ENCODE results near the gene ESR1.

ESR1 gene

DNA sequence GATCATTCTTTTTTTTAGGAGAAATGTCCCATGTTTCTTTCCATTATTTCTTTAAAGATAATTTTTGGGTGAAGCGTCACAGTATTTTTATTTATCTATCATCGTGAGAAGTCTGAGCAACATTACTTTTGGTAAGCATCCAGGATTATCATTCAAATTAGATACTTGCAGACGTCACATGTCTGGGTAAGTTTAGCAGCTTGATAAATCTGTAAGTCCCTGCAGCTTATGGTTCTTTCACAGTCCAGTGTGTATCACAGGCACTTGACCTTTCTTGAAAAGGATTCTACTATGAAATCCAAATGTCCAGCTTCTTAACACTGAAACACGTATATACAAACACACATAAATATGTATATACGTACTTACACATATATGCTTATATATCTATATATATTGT, 359.4 kb downstream of the ESR1 start:
- Histone ChIP-seq H2BK15ac (replicated peaks; ENCODE audit: low read depth) (no peak overlapping the region), H3K4me2 (ENCODE audit: low read length) (no peak overlapping the region), H3K36me3 (ENCODE audit: control insufficient read depth, insufficient read depth, low read length) (no peaks in the 10 kb centered on the region), H3K4me1 (ENCODE audit: control insufficient read depth, low read depth, low read length) (peaks cover 2% of the 10 kb centered on the region), H3K79me2 (ENCODE audit: control insufficient read depth, insufficient read depth, low read length) (no peaks in the 10 kb centered on the region), H4K8ac (ENCODE audit: low read depth, low read length) (no peak overlapping the region), H2BK5ac (ENCODE audit: low read length) (no peak overlapping the region), H3K9ac (ENCODE audit: low read length) (no peak overlapping the region), H4K5ac (ENCODE audit: low read length) (no peak overlapping the region), H3K79me1 (ENCODE audit: low read length) (no peaks in the 10 kb centered on the region), H3K18ac (ENCODE audit: low read length) (no peak overlapping the region), H3K4ac (ENCODE audit: low read depth, low read length) (no peak overlapping the region), H3K23ac (ENCODE audit: low read length) (no peak overlapping the region), H3K27me3 (ENCODE audit: insufficient read depth, low read length, poor library complexity) (no peaks in the 10 kb centered on the region), H3K27ac (ENCODE audit: low read depth, low read length) (no peak overlapping the region), H3K4me3 (ENCODE audit: low read length) (no peak overlapping the region), H3K56ac (ENCODE audit: low read length) (no peak overlapping the region), H2BK120ac (ENCODE audit: low read depth, low read length) (no peak overlapping the region), H2AK5ac (ENCODE audit: low read length) (no peak overlapping the region)
- no CpG with 5 or more reads among the region's 5 CpGs for WGBS (ENCODE audit: extremely low coverage, insufficient coverage, low lambda C conversion rate)
- no peak for DNase-seq

DNA sequence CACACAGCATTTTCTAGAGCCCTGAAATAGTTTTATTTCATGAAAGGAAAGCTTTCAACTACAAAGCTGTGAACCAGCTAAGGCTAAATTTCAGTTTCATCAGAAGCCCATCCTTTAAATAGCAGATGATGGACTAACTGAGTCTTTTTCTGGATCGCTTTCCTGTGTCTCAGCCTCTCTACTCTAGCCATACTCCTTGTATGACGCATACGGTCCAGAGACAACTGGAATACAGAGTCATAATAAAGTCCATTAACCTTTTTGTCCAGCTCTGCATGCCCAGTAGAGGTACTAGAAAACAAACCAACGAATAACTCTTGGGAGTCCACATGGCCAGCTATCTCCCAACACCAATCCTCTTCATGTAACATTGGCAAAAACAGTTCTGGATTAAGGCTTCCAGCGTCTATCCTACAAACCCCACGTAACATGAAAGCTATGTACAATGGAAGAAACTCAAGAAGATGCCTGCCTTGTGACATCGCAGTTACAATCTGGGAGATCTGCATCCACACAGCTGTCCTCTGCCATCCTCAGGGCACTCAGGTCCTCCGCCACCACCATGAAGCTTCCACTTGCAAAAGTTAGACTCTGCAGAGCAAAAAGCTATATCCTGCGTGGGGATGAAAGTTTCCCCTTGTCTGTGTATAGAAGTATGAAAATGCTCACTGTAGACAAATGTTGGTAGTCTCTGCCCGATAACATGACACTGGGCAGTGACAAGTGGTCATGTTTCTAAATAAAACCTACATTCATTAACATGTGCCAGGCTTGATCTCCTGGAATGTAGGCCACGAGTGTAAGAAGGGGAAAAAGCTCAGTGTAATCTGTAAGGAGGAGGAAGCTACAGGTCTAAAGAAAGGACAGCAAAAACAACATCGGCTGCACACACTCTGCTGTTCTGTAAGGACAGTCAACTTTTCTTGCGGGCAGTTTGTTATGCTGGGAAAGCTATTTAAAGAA, 360.4 kb downstream of the ESR1 start:
- peaks cover 2% of the 10 kb centered on the region for H3K4me1 ChIP-seq (ENCODE audit: control insufficient read depth, low read depth, low read length)
- no peaks in the 10 kb centered on the region for H3K79me2 ChIP-seq (ENCODE audit: control insufficient read depth, insufficient read depth, low read length)
- no peak overlapping the region for H3K9ac ChIP-seq (ENCODE audit: low read length)
- no peak overlapping the region for H3K18ac ChIP-seq (ENCODE audit: low read length)
- H4K5ac ChIP-seq (ENCODE audit: low read length), result no peak overlapping the region
- H3K27ac ChIP-seq (ENCODE audit: low read depth, low read length), result no peak overlapping the region
- no peak overlapping the region for H3K4me3 ChIP-seq (ENCODE audit: low read length)
- H3K79me1 ChIP-seq (ENCODE audit: low read length), result no peaks in the 10 kb centered on the region
- H3K56ac ChIP-seq (ENCODE audit: low read length), result no peak overlapping the region
- no peaks in the 10 kb centered on the region for H3K36me3 ChIP-seq (ENCODE audit: control insufficient read depth, insufficient read depth, low read length)
- H2BK5ac ChIP-seq (ENCODE audit: low read length), result no peak overlapping the region
- no peak overlapping the region for H3K4me2 ChIP-seq (ENCODE audit: low read length)
- H2AK5ac ChIP-seq (ENCODE audit: low read length), result no peak overlapping the region
- H3K4ac ChIP-seq (ENCODE audit: low read depth, low read length), result no peak overlapping the region
- no peak overlapping the region for H2BK15ac ChIP-seq (replicated peaks; ENCODE audit: low read depth)
- no peaks in the 10 kb centered on the region for H3K27me3 ChIP-seq (ENCODE audit: insufficient read depth, low read length, poor library complexity)
- no peak overlapping the region for H3K23ac ChIP-seq (ENCODE audit: low read length)
- DNase-seq, result no peak
- no peak overlapping the region for H2BK120ac ChIP-seq (ENCODE audit: low read depth, low read length)
- H4K8ac ChIP-seq (ENCODE audit: low read depth, low read length), result no peak overlapping the region
- no CpG with 5 or more reads among the region's 13 CpGs for WGBS (ENCODE audit: extremely low coverage, insufficient coverage, low lambda C conversion rate)

DNA sequence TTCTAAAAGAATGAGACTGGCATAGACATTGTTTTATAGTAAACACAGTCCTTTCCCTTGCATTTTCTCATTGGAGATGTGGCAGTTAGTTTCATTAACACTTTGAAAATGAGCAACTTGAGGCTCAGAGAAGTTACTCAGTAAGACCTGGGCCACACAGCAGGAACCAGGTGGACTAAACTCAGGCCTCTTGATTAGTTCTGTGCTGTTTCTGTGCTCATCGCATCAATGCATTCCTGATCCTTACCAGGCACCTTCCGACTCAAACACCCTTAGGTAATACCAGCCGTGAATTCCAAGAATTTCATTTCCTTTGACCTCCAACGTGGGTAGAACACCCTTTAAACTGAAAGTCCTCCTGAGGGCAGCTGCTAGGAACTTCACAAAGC, 362.8 kb downstream of the ESR1 start:
- H4K8ac ChIP-seq (ENCODE audit: low read depth, low read length), result no peak overlapping the region
- H3K23ac ChIP-seq (ENCODE audit: low read length), result no peak overlapping the region
- no peak overlapping the region for H3K4me2 ChIP-seq (ENCODE audit: low read length)
- H3K9ac ChIP-seq (ENCODE audit: low read length), result no peak overlapping the region
- no peak overlapping the region for H3K4ac ChIP-seq (ENCODE audit: low read depth, low read length)
- no peak overlapping the region for H4K5ac ChIP-seq (ENCODE audit: low read length)
- H3K27me3 ChIP-seq (ENCODE audit: insufficient read depth, low read length, poor library complexity), result no peaks in the 10 kb centered on the region
- H3K18ac ChIP-seq (ENCODE audit: low read length), result no peak overlapping the region
- no peak overlapping the region for H3K27ac ChIP-seq (ENCODE audit: low read depth, low read length)
- no peak overlapping the region for H3K56ac ChIP-seq (ENCODE audit: low read length)
- no CpG with 5 or more reads among the region's 4 CpGs for WGBS (ENCODE audit: extremely low coverage, insufficient coverage, low lambda C conversion rate)
- H3K79me2 ChIP-seq (ENCODE audit: control insufficient read depth, insufficient read depth, low read length), result no peaks in the 10 kb centered on the region
- no peak overlapping the region for H2BK5ac ChIP-seq (ENCODE audit: low read length)
- no peak overlapping the region for H2AK5ac ChIP-seq (ENCODE audit: low read length)
- peaks cover 4% of the 10 kb centered on the region for H3K4me1 ChIP-seq (ENCODE audit: control insufficient read depth, low read depth, low read length)
- H3K4me3 ChIP-seq (ENCODE audit: low read length), result no peak overlapping the region
- no peak overlapping the region for H2BK15ac ChIP-seq (replicated peaks; ENCODE audit: low read depth)
- H2BK120ac ChIP-seq (ENCODE audit: low read depth, low read length), result no peak overlapping the region
- H3K79me1 ChIP-seq (ENCODE audit: low read length), result no peaks in the 10 kb centered on the region
- H3K36me3 ChIP-seq (ENCODE audit: control insufficient read depth, insufficient read depth, low read length), result no peaks in the 10 kb centered on the region
- peak; percentile 38 for DNase-seq

DNA sequence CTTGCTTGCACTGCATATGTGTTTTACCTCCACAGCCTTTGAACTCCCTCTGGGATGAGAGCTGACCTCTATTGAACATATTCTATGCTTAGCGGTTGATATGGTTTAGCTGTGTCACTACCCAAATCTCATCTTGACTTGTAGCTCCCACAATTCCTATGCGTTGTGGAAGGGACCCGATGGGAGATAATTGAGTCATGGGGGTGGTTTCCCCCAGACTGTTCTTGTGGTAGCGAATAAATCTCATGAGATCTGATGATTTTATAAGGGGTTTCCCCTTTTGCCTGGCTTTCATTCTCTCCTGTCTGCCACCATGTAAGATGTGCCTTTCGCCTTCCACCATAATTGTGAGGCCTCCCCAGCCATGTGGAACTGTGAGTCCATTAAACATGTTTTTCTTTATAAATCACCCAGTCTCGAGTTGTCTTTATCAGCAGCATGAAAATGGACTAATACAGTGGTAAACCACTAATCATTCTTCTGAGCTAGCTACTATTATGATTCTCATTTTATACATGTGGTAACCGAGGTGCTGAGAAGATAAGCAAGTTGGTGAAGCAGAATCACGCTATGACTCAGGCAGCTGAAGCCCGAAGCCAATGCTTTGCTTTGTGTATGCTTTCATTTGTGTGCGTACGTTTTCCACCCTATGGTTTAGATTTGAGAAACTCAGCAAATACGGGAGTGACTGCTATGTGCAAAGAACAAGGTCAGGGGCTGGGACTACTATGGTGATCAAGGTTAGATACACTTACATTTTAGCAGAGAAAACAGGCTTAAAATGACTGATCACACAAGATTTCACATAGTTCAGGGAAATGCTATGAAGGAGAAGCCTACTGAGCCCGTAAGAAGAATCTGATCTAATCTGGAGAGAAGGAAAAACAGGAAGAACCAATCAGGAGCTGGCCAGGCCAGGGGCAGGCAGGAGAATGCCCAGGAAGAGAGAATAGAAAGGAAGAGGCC, 363.5 kb downstream of the ESR1 start:
- Histone ChIP-seq H3K79me2 (ENCODE audit: control insufficient read depth, insufficient read depth, low read length) (no peaks in the 10 kb centered on the region), H4K5ac (ENCODE audit: low read length) (no peak overlapping the region), H3K27ac (ENCODE audit: low read depth, low read length) (no peak overlapping the region), H3K4me2 (ENCODE audit: low read length) (no peak overlapping the region), H3K36me3 (ENCODE audit: control insufficient read depth, insufficient read depth, low read length) (no peaks in the 10 kb centered on the region), H3K79me1 (ENCODE audit: low read length) (no peaks in the 10 kb centered on the region), H3K56ac (ENCODE audit: low read length) (no peak overlapping the region), H2BK15ac (replicated peaks; ENCODE audit: low read depth) (no peak overlapping the region), H3K23ac (ENCODE audit: low read length) (no peak overlapping the region), H2BK120ac (ENCODE audit: low read depth, low read length) (no peak overlapping the region), H4K8ac (ENCODE audit: low read depth, low read length) (no peak overlapping the region), H3K4me3 (ENCODE audit: low read length) (no peak overlapping the region), H3K18ac (ENCODE audit: low read length) (no peak overlapping the region), H3K27me3 (ENCODE audit: insufficient read depth, low read length, poor library complexity) (no peaks in the 10 kb centered on the region), H3K4me1 (ENCODE audit: control insufficient read depth, low read depth, low read length) (peaks cover 4% of the 10 kb centered on the region), H3K4ac (ENCODE audit: low read depth, low read length) (no peak overlapping the region), H2AK5ac (ENCODE audit: low read length) (no peak overlapping the region), H3K9ac (ENCODE audit: low read length) (no peak overlapping the region), H2BK5ac (ENCODE audit: low read length) (no peak overlapping the region)
- no CpG with 5 or more reads among the region's 13 CpGs for WGBS (ENCODE audit: extremely low coverage, insufficient coverage, low lambda C conversion rate)
- DNase-seq, result peak; percentile 18

DNA sequence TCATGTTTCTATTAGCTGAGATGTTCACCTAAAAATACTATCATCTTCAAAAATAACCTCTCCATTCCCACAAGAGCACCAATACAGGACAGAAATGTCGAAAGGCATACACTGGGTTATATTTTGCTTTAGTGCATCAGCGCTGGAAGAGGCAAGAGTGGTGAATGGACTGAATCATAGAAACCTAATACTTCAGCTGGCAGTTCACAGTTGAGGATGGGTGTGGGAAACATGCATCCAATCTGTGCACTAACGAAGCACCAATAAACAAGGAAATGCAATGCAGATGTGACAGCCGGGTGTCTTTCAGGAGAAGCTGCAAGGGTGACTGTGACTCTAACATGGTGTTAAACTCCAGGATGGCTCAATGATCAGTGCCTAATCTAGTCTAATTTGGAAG, 365.8 kb downstream of the ESR1 start:
- H3K18ac ChIP-seq (ENCODE audit: low read length), result no peak overlapping the region
- H4K5ac ChIP-seq (ENCODE audit: low read length), result no peak overlapping the region
- no CpG with 5 or more reads among the region's 4 CpGs for WGBS (ENCODE audit: extremely low coverage, insufficient coverage, low lambda C conversion rate)
- no peak overlapping the region for H3K23ac ChIP-seq (ENCODE audit: low read length)
- H3K56ac ChIP-seq (ENCODE audit: low read length), result no peak overlapping the region
- no peak overlapping the region for H4K8ac ChIP-seq (ENCODE audit: low read depth, low read length)
- no peak overlapping the region for H3K4me3 ChIP-seq (ENCODE audit: low read length)
- no peak overlapping the region for H2BK120ac ChIP-seq (ENCODE audit: low read depth, low read length)
- no peaks in the 10 kb centered on the region for H3K79me2 ChIP-seq (ENCODE audit: control insufficient read depth, insufficient read depth, low read length)
- H3K79me1 ChIP-seq (ENCODE audit: low read length), result no peaks in the 10 kb centered on the region
- no peak overlapping the region for H3K4ac ChIP-seq (ENCODE audit: low read depth, low read length)
- H3K36me3 ChIP-seq (ENCODE audit: control insufficient read depth, insufficient read depth, low read length), result no peaks in the 10 kb centered on the region
- no peak overlapping the region for H2AK5ac ChIP-seq (ENCODE audit: low read length)
- no peak overlapping the region for H2BK15ac ChIP-seq (replicated peaks; ENCODE audit: low read depth)
- H3K27me3 ChIP-seq (ENCODE audit: insufficient read depth, low read length, poor library complexity), result no peaks in the 10 kb centered on the region
- no peak overlapping the region for H3K9ac ChIP-seq (ENCODE audit: low read length)
- DNase-seq, result peak; percentile 3
- no peak overlapping the region for H2BK5ac ChIP-seq (ENCODE audit: low read length)
- H3K27ac ChIP-seq (ENCODE audit: low read depth, low read length), result no peak overlapping the region
- no peak overlapping the region for H3K4me2 ChIP-seq (ENCODE audit: low read length)
- H3K4me1 ChIP-seq (ENCODE audit: control insufficient read depth, low read depth, low read length), result peaks cover 4% of the 10 kb centered on the region
